Osteoblast (primary cell): ENCODE results near the gene OR2A5. TPM values are rescaled to one million over a fixed set of nuclear protein-coding genes. Genes with fewer than 3 reads are reported as not detected.

ENCODE experiments used
- DNase-seq: peaks from one replicate; pipeline ENCODE4 v3.0.0; 2011; ENCODE audit warnings: low spot score, mixed read lengths; ENCODE audit not compliant: insufficient read length; ENCODE audit errors: missing footprints
- H2AFZ ChIP-seq: 2 replicates; pipeline ENCODE4 v1.6.0; 2011; ENCODE audit warnings: mild to moderate bottlenecking, low read length
- H3K27ac ChIP-seq: 2 replicates; pipeline ENCODE4 v1.5.1; 2011; ENCODE audit warnings: mild to moderate bottlenecking, low read depth, low read length, moderate library complexity
- H3K27me3 ChIP-seq: 2 replicates; pipeline ENCODE4 v1.6.0; 2012; ENCODE audit warnings: mild to moderate bottlenecking, control low read depth, inconsistent platforms, low read length, moderate library complexity; ENCODE audit not compliant: insufficient read depth
- H3K36me3 ChIP-seq: 2 replicates; pipeline ENCODE4 v1.5.1; 2011; ENCODE audit warnings: mild to moderate bottlenecking, low read length, control low read depth, moderate library complexity; ENCODE audit not compliant: insufficient read depth
- H3K4me1 ChIP-seq: 2 replicates; pipeline ENCODE4 v1.5.1; 2011; ENCODE audit warnings: mild to moderate bottlenecking, low read length, control low read depth, moderate library complexity; ENCODE audit not compliant: insufficient read depth
- H3K4me2 ChIP-seq: 2 replicates; pipeline ENCODE4 v1.6.0; 2011; ENCODE audit warnings: mild to moderate bottlenecking, low read length; ENCODE audit not compliant: insufficient read depth
- H3K4me3 ChIP-seq: fragments of 200-600 bp; sonication (generic); 3 replicates; pipeline ENCODE4 v1.5.1; 2012; ENCODE audit warnings: mild to moderate bottlenecking, low read length, inconsistent platforms; ENCODE audit not compliant: insufficient read depth
- H3K79me2 ChIP-seq: 2 replicates; pipeline ENCODE4 v1.6.0; 2012; ENCODE audit warnings: mild to moderate bottlenecking, low read length, control low read depth, inconsistent platforms; ENCODE audit not compliant: insufficient read depth
- H3K9me3 ChIP-seq: 2 replicates; pipeline ENCODE4 v1.5.1; 2011; ENCODE audit warnings: low read depth, low read length, control low read depth
- H4K20me1 ChIP-seq: 2 replicates; pipeline ENCODE4 v1.6.0; 2012; ENCODE audit warnings: mild to moderate bottlenecking, low read length, control low read depth; ENCODE audit not compliant: insufficient read depth
- CTCF ChIP-seq: IDR thresholded peaks from 2 replicates; pipeline ENCODE4 v1.5.1; 2011; ENCODE audit warnings: mild to moderate bottlenecking, low read depth, low read length, moderate library complexity; ENCODE audit errors: extremely low read depth
- total RNA-seq: library from RNA; depleted of rRNA; stranded (reverse); fragments of >200 nt; gene quantifications from 2 replicates; pipeline ENCODE4 v1.2.3, GENCODE V29; 2012

OR2A5 gene
- total RNA-seq, 1 donor: not detected

GRCh38 chr7:144022169-144022568 lies 26.6 kb upstream of the OR2A5 start:
- no peaks in the 10 kb centered on the region for H3K36me3 ChIP-seq
- H3K4me2 ChIP-seq: no peak overlapping the region
- no peak for DNase-seq
- TF ChIP-seq CTCF: no peak
- H3K27me3 ChIP-seq: no peaks in the 10 kb centered on the region
- no peaks in the 10 kb centered on the region for H3K9me3 ChIP-seq
- no peaks in the 10 kb centered on the region for H4K20me1 ChIP-seq
- H3K79me2 ChIP-seq: no peaks in the 10 kb centered on the region
- H3K4me3 ChIP-seq: no peak overlapping the region
- H3K4me1 ChIP-seq: peaks cover 13% of the 10 kb centered on the region
- no peak overlapping the region for H2AFZ ChIP-seq
- no peak overlapping the region for H3K27ac ChIP-seq

DNA sequence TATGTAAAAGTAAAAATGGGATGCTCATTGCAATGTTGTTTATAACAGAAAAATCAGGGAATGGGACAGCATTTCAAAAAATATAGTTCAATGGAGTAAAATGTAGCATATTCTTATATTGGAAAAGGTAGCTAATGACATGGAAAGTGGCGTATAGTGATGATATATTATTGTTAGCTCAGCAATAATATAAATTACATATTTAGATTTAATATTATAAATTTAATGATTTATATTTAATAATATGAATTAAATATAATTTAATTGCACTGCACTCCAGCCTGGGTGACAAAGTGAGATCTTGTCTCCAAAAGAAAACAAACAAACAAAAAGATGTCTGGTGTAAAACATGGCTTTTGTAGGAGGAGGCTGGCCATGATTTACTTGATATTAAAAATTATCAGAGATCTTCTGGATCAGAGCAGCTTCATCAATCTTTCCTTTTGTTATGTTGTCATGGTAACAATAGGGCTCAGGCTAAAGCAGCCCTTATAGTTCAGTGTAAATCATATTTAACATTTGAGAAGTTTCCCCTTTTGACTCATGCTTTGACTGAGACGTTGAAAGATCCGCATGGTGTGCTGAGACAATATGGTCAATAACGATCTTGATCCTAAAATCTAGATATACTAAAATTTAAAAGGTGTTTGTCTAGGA lies 25.4 kb upstream of the OR2A5 start:
- no peak overlapping the region for H2AFZ ChIP-seq
- H3K4me2 ChIP-seq: no peak overlapping the region
- no peaks in the 10 kb centered on the region for H3K36me3 ChIP-seq
- H3K4me1 ChIP-seq: peaks cover 13% of the 10 kb centered on the region
- H4K20me1 ChIP-seq: no peaks in the 10 kb centered on the region
- no peaks in the 10 kb centered on the region for H3K27me3 ChIP-seq
- no peak for DNase-seq
- no peaks in the 10 kb centered on the region for H3K79me2 ChIP-seq
- no peak for TF ChIP-seq CTCF
- H3K9me3 ChIP-seq: no peaks in the 10 kb centered on the region
- H3K27ac ChIP-seq: no peak overlapping the region
- H3K4me3 ChIP-seq: no peak overlapping the region

DNA sequence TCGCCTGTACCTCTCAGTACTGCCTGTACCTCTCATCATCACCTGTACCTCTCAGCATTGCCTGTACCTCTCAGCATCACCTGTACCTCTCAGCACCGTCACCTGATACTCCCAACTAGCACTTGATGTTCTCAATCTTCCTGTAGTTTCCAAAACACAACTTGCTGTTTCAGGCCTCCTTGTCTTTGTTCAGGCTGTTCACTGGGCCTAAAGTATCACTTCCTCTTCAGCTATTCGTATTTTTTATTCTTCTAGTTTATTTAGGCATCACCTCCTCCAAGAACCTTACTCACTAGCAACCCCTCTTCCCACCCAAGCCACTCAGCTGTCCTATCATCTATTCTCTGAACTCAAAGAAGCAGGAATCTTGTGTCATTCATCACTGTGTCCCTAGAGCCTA lies 24.5 kb upstream of the OR2A5 start:
- Histone ChIP-seq H3K4me2 (no peak overlapping the region), H3K79me2 (no peaks in the 10 kb centered on the region), H3K36me3 (no peaks in the 10 kb centered on the region), H3K4me3 (no peak overlapping the region), H4K20me1 (no peaks in the 10 kb centered on the region), H3K4me1 (peaks cover 9% of the 10 kb centered on the region), H2AFZ (no peak overlapping the region), H3K9me3 (no peaks in the 10 kb centered on the region), H3K27me3 (no peaks in the 10 kb centered on the region), H3K27ac (no peak overlapping the region)
- no peak for TF ChIP-seq CTCF
- no peak for DNase-seq

- no peak for TF ChIP-seq CTCF
- Histone ChIP-seq H3K4me1 (no peaks in the 10 kb centered on the region), H4K20me1 (no peaks in the 10 kb centered on the region), H3K27ac (no peak overlapping the region), H3K9me3 (no peaks in the 10 kb centered on the region), H2AFZ (no peak overlapping the region), H3K4me2 (no peak overlapping the region), H3K27me3 (no peaks in the 10 kb centered on the region), H3K79me2 (no peaks in the 10 kb centered on the region), H3K4me3 (no peak overlapping the region), H3K36me3 (no peaks in the 10 kb centered on the region)
- DNase-seq: no peak
Observed at GRCh38 chr7:144026203-144026883, 22.4 kb upstream of the OR2A5 start.
